ENCODE results near the gene PRKN. TPM values are rescaled to one million over a fixed set of nuclear protein-coding genes. Genes with fewer than 3 reads are reported as not detected.

Gene PRKN
- total and polyA plus RNA-seq, 2 donors (not counting 3 experiments of a cell fraction or from before 2014, with no cell fraction given), result 0.06 TPM; not detected in 1

- dilution Hi-C loops (cut with MboI; ENCODE audit: extremely low pct_ligation_motif_present, low sequenced_read_pairs), result no loop called here
- Histone ChIP-seq H3K9me3 (replicated peaks; ENCODE audit: control insufficient read depth, insufficient read depth, low read length) (no peaks in the 10 kb centered on the region), H3K4me2 (ENCODE audit: insufficient read depth, low read length) (no peak overlapping the region), H3K79me2 (ENCODE audit: control insufficient read depth, insufficient read depth, low read length) (no peaks in the 10 kb centered on the region), H3K27ac (ENCODE audit: insufficient read depth, low read depth, low read length) (no peak overlapping the region), H3K9ac (replicated peaks; ENCODE audit: extremely low read depth, insufficient read depth, low read length) (no peak overlapping the region), H3K4me1 (ENCODE audit: control insufficient read depth, extremely low read depth, insufficient read depth, low read length) (no peaks in the 10 kb centered on the region), H4K20me1 (replicated peaks; ENCODE audit: control insufficient read depth, extremely low read depth, insufficient read depth, low read length) (no peaks in the 10 kb centered on the region), H3K4me3 (replicated peaks in 1 of 3; ENCODE audit: insufficient read depth in 1 of 3, low read depth in 1 of 3, low read length in 3 of 3) (no peak overlapping the region), H3K36me3 (ENCODE audit: control insufficient read depth in 2 of 2, extremely low read depth in 1 of 2, insufficient read depth in 2 of 2, low read length in 2 of 2) (no peaks in the 10 kb centered on the region), H2AFZ (ENCODE audit: low read depth, low read length) (no peak overlapping the region), H3K9me1 (replicated peaks; ENCODE audit: control insufficient read depth, extremely low read depth, insufficient read depth, low read length) (no peaks in the 10 kb centered on the region), H3K27me3 (ENCODE audit: control insufficient read depth in 2 of 2, insufficient read depth in 2 of 2, low read length in 2 of 2) (no peaks in the 10 kb centered on the region)
- TF ChIP-seq CTCF (IDR thresholded peaks at IDR 0.05; ENCODE audit: extremely low read depth in 1 of 2, insufficient read depth in 1 of 2, low read depth in 1 of 2, low read length in 2 of 2) (no peak), JUN (IDR thresholded peaks at IDR 0.05; ENCODE audit: borderline replicate concordance, insufficient read depth, insufficient read length, low read depth) (no peak), EZH2 (IDR thresholded peaks at IDR 0.05; ENCODE audit: borderline replicate concordance, low read depth, low read length, severe bottlenecking) (no peak), GATA2 (IDR thresholded peaks at IDR 0.05; ENCODE audit: insufficient read depth, insufficient read length, low read depth, low read length) (no peak), FOS (IDR thresholded peaks at IDR 0.05; ENCODE audit: borderline replicate concordance, insufficient read depth, low read length) (no peak), POLR2AphosphoS5 (IDR thresholded peaks at IDR 0.05; ENCODE audit: insufficient read depth, low read depth, low read length) (no peak), POLR2A (IDR thresholded peaks at IDR 0.05; ENCODE audit: low read depth, low read length) (no peak), MAX (IDR thresholded peaks at IDR 0.05; ENCODE audit: insufficient read depth, insufficient read length) (no peak), MYC (IDR thresholded peaks at IDR 0.05; ENCODE audit: low read depth, low read length) (no peak)
- DNase-seq (ENCODE audit: low read depth, low spot score) (no peak), FAIRE-seq (no peak)
- intact Hi-C loops (cut with micrococcal nuclease), result no loop called here
- POLR2A ChIA-PET, result no interaction called here
- CTCF ChIA-PET, result no interaction called here
- BruUV-seq (replicated peaks), result no TSS peak
Observed at GRCh38 chr6:162029873-162030576, 697.5 kb downstream of the PRKN start.

Data from endothelial cell of umbilical vein (primary cell).